Fibroblast of mammary gland (primary cell): Measurements from ENCODE around the gene KLK6.

Source experiments
- DNase-seq: peaks from one replicate; pipeline ENCODE4 v3.0.0-alpha.2; 2010; ENCODE audit warnings: low read depth
- H3K4me3 ChIP-seq: 2 replicates; pipeline ENCODE4 v1.5.1; 2011; ENCODE audit warnings: low read depth, mild to moderate bottlenecking, low read length, moderate library complexity; ENCODE audit not compliant: control insufficient read depth
- TF ChIP-seq, protein P1 (sequence below): conservative IDR thresholded peaks from 2 replicates; pipeline ENCODE4 v1.5.1; 2011; ENCODE audit warnings: low read depth, low read length, inconsistent platforms; ENCODE audit not compliant: control insufficient read depth, insufficient read depth

The KLK6 gene

DNA sequence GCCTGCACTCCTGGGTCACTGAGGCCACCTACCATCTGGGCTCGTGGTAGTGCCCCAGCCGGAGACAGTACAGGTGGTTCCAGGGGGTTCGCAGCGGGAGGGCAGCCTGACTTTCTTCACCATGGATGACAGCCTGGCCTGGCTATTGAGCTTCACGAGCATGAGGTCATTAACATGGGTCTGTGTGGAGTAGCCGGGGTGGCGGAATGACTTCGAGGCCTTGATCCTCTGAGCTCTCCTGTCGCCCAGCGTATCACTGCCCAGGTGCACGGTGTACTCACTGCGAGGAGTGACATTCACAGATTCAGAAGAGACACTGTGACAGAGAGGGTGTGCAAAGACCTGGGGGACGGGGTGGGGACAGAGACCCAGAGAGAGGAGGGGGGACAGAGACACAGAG is 10.8 kb upstream of the KLK6 start:
- H3K4me3 ChIP-seq = no peak overlapping the region
- TF ChIP-seq, protein P1, sequence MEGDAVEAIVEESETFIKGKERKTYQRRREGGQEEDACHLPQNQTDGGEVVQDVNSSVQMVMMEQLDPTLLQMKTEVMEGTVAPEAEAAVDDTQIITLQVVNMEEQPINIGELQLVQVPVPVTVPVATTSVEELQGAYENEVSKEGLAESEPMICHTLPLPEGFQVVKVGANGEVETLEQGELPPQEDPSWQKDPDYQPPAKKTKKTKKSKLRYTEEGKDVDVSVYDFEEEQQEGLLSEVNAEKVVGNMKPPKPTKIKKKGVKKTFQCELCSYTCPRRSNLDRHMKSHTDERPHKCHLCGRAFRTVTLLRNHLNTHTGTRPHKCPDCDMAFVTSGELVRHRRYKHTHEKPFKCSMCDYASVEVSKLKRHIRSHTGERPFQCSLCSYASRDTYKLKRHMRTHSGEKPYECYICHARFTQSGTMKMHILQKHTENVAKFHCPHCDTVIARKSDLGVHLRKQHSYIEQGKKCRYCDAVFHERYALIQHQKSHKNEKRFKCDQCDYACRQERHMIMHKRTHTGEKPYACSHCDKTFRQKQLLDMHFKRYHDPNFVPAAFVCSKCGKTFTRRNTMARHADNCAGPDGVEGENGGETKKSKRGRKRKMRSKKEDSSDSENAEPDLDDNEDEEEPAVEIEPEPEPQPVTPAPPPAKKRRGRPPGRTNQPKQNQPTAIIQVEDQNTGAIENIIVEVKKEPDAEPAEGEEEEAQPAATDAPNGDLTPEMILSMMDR = no peak
- no peak for DNase-seq

DNA sequence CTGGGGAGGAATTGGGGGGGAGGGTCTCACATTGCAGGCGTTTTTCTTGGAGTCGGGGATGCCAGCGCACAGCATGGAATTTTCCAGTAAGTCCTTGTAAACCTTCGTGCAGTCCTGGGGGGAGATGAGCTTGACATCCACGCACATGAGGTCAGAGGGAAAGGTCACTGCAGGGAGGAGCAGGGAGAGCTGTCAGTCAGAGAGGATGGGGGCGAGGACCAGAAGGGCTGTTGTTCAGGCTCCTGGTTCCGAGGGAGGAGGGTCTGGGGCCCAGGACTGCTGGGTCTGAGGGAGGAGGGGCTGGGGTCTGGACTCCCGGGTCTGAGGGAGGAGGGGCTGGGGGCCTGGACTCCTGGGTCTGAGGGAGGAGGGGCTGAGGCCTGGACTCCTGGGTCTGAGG is 10.4 kb upstream of the KLK6 start:
- DNase-seq = no peak
- TF ChIP-seq, protein P1 = no peak
- no peak overlapping the region for H3K4me3 ChIP-seq

GRCh38 chr19:50978772-50979390 is 9.5 kb upstream of the KLK6 start:
- TF ChIP-seq, protein P1 = no peak
- no peak overlapping the region for H3K4me3 ChIP-seq
- DNase-seq = no peak

DNA sequence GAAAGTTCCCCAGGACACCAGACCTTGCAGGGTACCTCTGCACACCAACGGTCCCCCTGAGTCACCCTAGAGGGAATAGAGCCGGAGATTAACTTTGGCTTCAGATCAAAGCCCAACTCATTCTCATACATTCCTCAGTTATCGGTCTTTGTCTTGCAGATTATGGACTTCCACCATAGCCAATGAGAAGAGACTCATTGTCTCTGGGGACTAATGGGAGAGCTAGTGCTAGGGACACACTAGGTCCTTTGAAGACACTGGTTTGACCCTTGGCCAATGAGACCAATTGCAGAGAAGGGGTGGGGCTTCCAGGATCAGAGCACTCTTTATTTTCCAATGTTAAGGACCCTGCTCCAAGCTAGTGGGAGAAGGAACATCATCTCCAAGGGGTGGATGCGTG is 8.2 kb upstream of the KLK6 start:
- TF ChIP-seq, protein P1 = no peak
- no peak overlapping the region for H3K4me3 ChIP-seq
- DNase-seq = no peak

GRCh38 chr19:50975766-50976165 is 6.4 kb upstream of the KLK6 start:
- no peak for DNase-seq
- no peak overlapping the region for H3K4me3 ChIP-seq
- TF ChIP-seq, protein P1 = no peak

- TF ChIP-seq, protein P1 = no peak
- DNase-seq = no peak
- no peak overlapping the region for H3K4me3 ChIP-seq
Observed at GRCh38 chr19:50974702-50975556, 5.5 kb upstream of the KLK6 start.
